Neural crest cell (in vitro differentiated cells): ENCODE results near the gene TMEM170A. TPM values are rescaled to one million over a fixed set of nuclear protein-coding genes. Genes with fewer than 3 reads are reported as not detected.

ENCODE experiments used
- DNase-seq: peaks from one replicate; pipeline ENCODE4 v3.0.0; 2021; ENCODE audit warnings: low read depth, mixed read lengths, low spot score
- H3K27ac Mint-ChIP-seq: one replicate; pipeline ENCODE4 v1.8.0; 2021; ENCODE audit warnings: mild to moderate bottlenecking, mixed read lengths; ENCODE audit not compliant: unreplicated experiment
- H3K27me3 Mint-ChIP-seq: 2 replicates; pipeline ENCODE4 v1.8.0; 2021; ENCODE audit warnings: low read depth, mild to moderate bottlenecking, mixed read lengths
- H3K36me3 Mint-ChIP-seq: 2 replicates; pipeline ENCODE4 v1.8.0; 2021; ENCODE audit warnings: low read depth, mild to moderate bottlenecking, mixed read lengths
- H3K4me1 Mint-ChIP-seq: 2 replicates; pipeline ENCODE4 v1.8.0; 2021; ENCODE audit warnings: mixed read lengths
- H3K4me3 Mint-ChIP-seq: one replicate; pipeline ENCODE4 v1.8.0; 2021; ENCODE audit warnings: mild to moderate bottlenecking, mixed read lengths
- H3K9me3 Mint-ChIP-seq: 2 replicates; pipeline ENCODE4 v1.8.0; 2021; ENCODE audit warnings: mixed read lengths
- CTCF ChIP-seq: fragments of 200-600 bp; sonication (generic); conservative IDR thresholded peaks from 2 replicates; pipeline ENCODE4 v1.5.0; 2021; ENCODE audit warnings: antibody characterized with exemption, mild to moderate bottlenecking
- total RNA-seq: library from RNA; stranded (reverse); gene quantifications from 2 replicates; pipeline ENCODE4 v1.2.1, GENCODE V29; 2021

Gene TMEM170A
- total RNA-seq, 1 donor from 2014 or later = 50.5 TPM

- peaks cover 8% of the 10 kb centered on the region for H3K4me1 Mint-ChIP-seq
- DNase-seq = no peak
- H3K9me3 Mint-ChIP-seq = no peaks in the 10 kb centered on the region
- no peaks in the 10 kb centered on the region for H3K27me3 Mint-ChIP-seq
- H3K36me3 Mint-ChIP-seq = peaks cover 6% of the 10 kb centered on the region
- TF ChIP-seq CTCF = no peak
- no peak overlapping the region for H3K27ac Mint-ChIP-seq
- H3K4me3 Mint-ChIP-seq = no peak overlapping the region
These were observed 57.5 kb downstream of the TMEM170A start for GRCh38 chr16:75406943-75407342.

- Mint-ChIP-seq H3K27me3 (no peaks in the 10 kb centered on the region), H3K9me3 (no peaks in the 10 kb centered on the region), H3K4me3 (no peak overlapping the region), H3K4me1 (peaks cover 4% of the 10 kb centered on the region), H3K36me3 (peaks cover 6% of the 10 kb centered on the region), H3K27ac (no peak overlapping the region)
- no peak for DNase-seq
- peak; percentile 78 for TF ChIP-seq CTCF
These were observed 61.5 kb downstream of the TMEM170A start for GRCh38 chr16:75402821-75403475.

DNA sequence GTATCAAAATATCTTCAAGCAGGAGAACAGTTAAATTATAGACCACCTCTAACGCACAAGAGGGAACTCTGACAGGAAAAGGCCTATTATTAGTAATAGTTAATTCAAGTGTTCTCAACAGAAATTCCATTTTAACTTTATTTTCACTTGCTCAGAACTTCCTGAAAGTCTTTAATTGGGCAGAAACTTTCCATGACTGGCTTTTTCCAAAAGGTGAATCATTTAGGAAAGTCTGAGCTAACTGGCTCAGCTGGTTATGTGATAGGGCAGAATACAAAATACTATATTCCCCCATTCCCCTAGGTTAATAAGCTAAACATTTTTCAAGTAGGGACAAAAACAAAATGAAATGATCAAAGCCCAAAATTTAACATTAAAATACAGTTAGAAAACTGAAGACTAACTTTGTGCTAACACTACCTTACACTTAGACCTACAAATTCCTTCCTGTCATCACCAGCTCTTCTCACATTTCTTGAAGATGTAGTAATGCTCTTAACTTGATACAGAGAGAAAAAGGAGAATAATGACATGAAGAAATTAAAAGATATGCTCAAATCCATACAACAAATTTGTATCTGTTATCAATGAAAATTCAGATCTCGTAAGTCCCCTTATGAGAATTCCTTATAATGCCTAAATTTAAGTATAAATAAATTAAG, 62.2 kb downstream of the TMEM170A start:
- Mint-ChIP-seq H3K4me1 (no peaks in the 10 kb centered on the region), H3K9me3 (no peaks in the 10 kb centered on the region), H3K36me3 (peaks cover 4% of the 10 kb centered on the region), H3K4me3 (no peak overlapping the region), H3K27me3 (no peaks in the 10 kb centered on the region), H3K27ac (no peak overlapping the region)
- DNase-seq = no peak
- no peak for TF ChIP-seq CTCF

GRCh38 chr16:75401691-75402090, 62.8 kb downstream of the TMEM170A start:
- no peaks in the 10 kb centered on the region for H3K9me3 Mint-ChIP-seq
- no peaks in the 10 kb centered on the region for H3K27me3 Mint-ChIP-seq
- peaks cover 4% of the 10 kb centered on the region for H3K36me3 Mint-ChIP-seq
- no peak for DNase-seq
- no peak overlapping the region for H3K4me3 Mint-ChIP-seq
- H3K4me1 Mint-ChIP-seq = no peaks in the 10 kb centered on the region
- TF ChIP-seq CTCF = no peak
- no peak overlapping the region for H3K27ac Mint-ChIP-seq

GRCh38 chr16:75398333-75398732, 66.2 kb downstream of the TMEM170A start:
- H3K27ac Mint-ChIP-seq = no peak overlapping the region
- H3K36me3 Mint-ChIP-seq = peaks cover 2% of the 10 kb centered on the region
- no peaks in the 10 kb centered on the region for H3K9me3 Mint-ChIP-seq
- DNase-seq = no peak
- no peaks in the 10 kb centered on the region for H3K4me1 Mint-ChIP-seq
- H3K4me3 Mint-ChIP-seq = no peak overlapping the region
- no peak for TF ChIP-seq CTCF
- H3K27me3 Mint-ChIP-seq = no peaks in the 10 kb centered on the region
